Measurements from ENCODE around the gene DLG2.
"Not testable (repeated sequence)": the region's sequence is repeated elsewhere in the genome, so short reads cannot be mapped to it uniquely, and the experiment has no call there.

DLG2 gene

DNA sequence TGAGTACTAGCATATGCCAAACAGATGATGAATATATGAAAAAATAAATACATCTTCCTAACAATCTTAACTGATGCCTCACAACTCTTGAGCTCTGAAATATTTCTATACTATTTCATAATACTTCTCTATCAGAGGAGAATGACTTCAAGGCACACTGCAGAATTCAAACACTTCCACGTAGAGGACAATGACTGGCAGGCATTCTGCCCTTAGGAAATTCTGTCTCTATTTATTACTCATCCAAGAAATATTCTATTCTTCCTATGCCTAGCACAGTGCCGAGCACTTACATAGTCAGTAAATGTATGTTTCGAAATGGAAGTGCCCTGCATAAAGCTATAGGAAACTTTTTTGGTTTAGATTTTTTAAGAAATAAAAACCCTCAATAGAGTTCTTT lies 809.1 kb downstream of the DLG2 start:
- no peak for DNase-seq

DNA sequence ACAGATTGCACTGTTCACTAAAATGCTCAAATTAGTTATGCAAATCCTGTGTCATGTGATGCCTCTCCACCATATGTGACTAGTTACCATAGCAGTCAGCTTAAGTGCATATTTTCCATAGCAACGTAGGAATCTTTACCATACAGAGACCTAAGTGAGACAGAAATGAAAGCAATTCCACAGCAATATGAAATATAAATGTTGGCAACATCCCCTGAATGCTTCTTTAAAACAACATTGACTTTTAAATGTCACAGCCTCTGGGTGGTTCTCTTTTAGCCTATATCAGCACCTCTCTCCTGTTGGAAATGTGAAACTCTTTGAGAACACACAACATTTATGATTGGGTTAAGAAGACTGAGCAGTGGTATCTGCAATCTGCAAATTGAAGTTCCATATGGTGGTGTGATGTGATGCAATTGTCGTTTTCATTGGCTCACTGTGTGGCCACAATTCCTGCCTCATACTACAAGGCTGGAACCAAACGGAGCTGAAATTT lies 814.6 kb downstream of the DLG2 start:
- no peak for DNase-seq

- DNase-seq: no peak
These were observed 820.8 kb downstream of the DLG2 start for GRCh38 chr11:84806354-84806753.

DNA sequence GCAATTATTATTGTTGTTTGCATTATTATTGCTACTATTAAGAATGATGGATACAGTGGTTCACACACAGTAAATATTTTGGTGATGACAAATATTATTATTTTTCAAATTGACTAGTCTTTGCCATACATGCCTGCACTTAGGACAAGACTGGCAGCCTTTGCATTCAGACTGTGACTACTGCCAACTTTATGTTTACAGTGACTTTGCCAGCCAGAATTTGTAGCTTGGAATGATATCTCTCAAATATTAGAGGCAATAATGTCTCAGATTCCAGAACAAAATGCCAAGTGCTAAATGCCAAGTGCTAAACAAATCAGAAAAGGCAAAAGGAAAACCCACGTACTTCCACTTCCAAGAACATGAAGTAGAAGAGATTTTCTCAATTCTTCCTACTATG lies 823.1 kb downstream of the DLG2 start:
- no peak for DNase-seq

- DNase-seq: no peak
These were observed 826.3 kb downstream of the DLG2 start for GRCh38 chr11:84800755-84801346.

DNA sequence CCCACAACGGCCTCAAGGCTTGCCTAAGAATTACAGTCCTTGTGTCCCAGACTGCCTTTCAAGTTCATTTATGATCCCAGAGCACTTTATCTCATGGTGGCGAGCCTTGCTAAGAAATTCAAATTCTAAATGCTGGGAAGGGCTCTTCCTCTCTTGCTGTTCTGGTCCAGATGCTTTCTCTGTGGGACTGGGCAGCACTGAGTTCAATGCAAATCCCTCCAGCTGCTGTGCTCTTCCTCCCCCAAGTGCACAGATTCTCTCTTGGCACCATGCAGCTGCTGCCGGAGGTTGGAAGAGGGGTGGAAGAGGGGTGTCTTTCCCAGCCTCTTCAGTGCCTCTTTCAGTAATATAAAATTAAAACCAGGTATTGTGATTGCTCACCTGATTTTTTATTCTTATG lies 828.0 kb downstream of the DLG2 start:
- DNase-seq: no peak

GRCh38 chr11:84795698-84796097 lies 831.4 kb downstream of the DLG2 start:
- no peak for DNase-seq

DNA sequence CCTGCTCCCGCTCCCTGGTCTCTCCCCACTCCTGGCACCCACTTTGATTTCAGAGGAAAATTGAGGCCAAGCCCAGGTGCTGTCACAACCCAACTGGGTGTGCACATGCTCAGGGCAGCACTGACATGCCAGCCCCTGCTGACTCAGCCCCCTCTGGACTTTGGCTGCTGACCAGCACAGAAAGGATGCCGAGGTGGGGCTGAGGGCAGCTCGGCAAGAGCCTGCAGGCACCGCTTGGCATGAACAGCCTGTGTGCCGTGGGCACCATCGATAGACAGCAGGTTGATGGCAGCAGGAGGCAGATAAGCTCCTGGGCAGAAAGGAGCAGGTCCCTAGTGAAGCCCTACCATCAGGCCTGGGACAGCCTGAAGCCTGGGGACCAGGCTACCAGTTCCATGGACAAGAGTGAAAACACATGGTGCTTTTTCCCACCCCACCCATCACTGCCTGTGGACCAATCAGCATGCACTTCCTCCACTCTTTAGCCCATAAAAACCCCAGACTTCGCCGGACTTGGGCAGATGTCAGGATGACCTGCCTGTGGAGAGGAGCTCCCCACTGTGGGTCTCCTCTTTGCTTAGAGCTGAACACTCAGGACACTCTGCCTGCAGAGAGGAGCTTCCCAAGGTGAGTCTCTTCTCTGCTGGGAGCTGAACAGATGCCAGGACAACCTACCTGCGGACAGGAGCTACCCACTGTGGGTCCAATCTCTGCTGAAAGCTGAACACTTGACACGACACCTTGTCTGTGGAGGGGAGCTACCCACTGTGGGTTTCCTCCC lies 832.3 kb downstream of the DLG2 start:
- DNase-seq: no peak

DNA sequence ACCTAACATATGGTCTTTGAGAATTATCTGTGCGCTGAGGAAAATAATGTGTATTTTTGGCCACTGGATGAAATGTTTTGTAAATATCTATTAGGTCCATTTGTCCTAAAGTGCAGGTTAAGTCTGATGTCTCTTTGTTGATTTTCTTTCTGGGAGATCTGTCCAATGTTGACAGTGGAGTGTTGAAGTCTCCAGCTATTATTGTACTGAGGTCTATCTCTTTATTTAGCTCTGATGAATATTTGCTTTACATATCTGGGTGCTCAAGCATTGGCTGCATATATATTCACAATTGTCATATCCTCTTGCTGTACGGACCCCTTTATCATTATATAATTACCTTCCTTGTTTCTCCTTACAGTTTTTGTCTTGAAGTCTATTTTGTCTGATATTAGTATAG lies 833.8 kb downstream of the DLG2 start:
- no peak for DNase-seq

GRCh38 chr11:84790849-84791427 lies 836.2 kb downstream of the DLG2 start:
- no peak for DNase-seq

DNA sequence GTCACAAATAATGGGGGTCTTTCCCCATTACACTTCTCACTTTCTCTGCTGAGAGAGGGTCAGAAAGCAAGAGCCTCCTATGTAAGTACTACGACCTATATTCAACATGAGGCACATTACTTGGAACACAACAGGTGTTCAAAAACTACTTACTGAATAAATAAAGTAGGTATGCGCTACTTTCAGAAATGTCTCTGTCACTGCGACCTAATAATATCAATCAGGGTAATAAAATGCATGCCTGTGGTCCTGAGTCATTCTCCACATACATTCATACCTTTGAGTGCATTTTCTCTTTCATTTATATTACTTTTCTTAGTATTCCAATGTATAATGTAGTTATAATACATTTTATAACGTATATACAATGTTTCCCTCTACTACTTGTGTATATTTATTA lies 838.9 kb downstream of the DLG2 start:
- no peak for DNase-seq

- not testable (repeated sequence) for DNase-seq
These were observed 843.0 kb downstream of the DLG2 start for GRCh38 chr11:84784158-84784557.

GRCh38 chr11:84780689-84781293 lies 846.4 kb downstream of the DLG2 start:
- no peak for DNase-seq

- no peak for DNase-seq
These were observed 851.6 kb downstream of the DLG2 start for GRCh38 chr11:84775503-84775902.

DNA sequence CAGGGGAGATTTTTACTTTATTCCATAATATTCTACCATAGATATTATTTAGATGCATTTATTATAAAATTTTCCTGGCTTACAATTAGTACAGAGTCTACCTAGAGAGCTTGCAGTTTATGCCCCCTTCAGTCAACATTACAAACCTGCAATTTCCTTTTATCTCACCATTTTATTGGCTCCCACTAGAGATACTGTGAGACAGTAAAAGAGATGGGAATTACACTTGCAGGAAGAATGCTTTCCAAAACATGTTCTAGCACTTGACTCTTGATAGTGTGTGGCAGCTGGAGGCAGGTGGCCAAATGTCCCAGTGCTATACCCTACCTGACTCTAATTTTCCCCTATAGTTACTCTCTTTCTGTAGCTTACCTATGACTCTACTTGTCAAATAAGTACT lies 863.2 kb downstream of the DLG2 start:
- no peak for DNase-seq

GRCh38 chr11:84757711-84758110 lies 869.4 kb downstream of the DLG2 start:
- no peak for DNase-seq

DNA sequence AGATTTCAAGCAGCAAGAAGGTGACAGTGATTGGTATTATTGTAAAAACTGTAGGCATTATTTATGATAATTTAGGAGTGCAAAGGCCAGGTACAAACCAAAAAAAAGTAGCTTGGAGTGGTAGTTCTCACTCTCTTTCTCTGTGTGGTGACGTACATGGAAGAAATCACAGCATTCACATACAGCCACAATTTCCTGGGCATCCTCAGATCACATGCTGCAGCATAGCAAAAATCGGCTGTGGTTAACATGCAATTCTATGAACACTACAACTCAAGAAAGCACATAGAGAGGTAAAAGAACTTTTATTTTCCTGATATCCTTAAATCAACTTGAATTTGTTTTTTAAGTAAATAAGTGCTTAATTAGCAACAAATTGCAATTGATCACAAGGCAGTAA lies 875.8 kb downstream of the DLG2 start:
- no peak for DNase-seq

GRCh38 chr11:84747871-84748270 lies 879.3 kb downstream of the DLG2 start:
- no peak for DNase-seq

DNA sequence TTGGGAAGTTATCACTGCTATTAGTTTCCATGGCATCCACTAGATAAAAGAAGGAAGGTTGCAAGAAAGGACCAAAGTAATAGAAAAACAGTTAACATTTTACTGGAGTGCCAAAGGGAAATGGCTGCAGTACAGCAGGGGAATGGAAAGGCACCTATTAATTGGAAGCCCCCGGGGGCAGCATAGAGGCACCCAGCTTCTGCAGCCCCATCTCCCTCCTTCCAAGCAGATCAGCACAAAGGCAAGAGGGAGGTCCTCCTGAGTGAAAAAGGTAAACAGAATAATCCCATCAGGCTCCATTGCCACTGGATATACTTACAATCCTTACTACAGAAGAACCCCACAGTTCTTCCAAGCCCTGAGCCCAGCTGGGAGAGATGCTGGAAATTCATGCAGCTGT lies 887.1 kb downstream of the DLG2 start:
- DNase-seq: no peak

DNA sequence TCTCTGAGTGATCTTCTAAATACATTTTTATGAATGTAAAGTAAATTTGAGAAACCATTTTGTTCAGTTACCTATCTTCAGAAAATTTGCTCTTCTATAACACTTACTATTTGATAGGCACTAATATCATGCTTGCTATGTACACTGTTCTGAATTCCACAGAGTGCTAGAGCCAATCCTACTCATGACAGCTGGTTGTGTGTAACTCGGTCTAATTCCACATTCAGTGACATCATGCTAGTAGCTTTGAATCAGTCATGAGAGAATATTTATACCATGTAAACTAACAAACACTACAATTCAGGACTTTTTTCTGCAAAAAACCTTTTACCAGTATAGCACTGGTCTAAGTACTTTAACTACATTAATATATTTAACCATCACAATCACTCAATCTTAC lies 902.9 kb downstream of the DLG2 start:
- DNase-seq: no peak

- DNase-seq: no peak
These were observed 904.5 kb downstream of the DLG2 start for GRCh38 chr11:84722583-84723108.

- DNase-seq: no peak
These were observed 905.6 kb downstream of the DLG2 start for GRCh38 chr11:84721561-84721961.

DNA sequence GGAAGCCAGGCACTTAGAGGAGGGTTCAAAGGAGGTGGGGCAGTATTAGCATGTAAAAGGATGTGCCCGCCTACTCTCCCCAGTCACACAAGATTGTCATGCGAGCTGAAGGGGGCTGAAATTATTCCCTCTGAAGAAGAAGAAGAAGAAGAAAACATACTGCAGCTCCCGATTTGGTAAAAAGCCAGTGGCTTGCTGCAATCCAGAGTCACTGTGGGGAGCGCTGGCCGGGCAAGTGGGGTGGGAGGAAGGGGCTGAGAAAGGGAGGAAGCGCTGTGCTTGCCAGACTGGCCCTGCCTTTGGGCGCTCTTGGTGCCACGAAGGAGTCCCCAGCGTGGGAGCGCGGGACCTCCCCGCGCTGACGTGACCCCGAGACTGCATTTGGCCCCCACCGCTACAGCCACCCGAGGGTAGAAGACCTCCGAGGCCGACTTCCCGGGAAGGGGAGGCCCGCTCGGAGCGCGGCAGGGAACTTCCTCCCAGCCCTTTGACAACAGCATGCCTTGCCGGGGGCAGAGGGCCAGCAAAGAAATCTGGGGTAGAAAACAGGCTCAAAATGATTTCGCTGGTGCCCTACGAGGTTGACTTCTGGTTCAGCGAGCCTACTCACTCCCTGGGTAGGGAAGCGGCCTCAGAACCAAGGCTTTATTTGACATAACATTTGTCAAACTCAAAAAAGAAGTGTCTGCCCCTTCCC lies 906.3 kb downstream of the DLG2 start:
- DNase-seq: no peak

Measured in stimulated activated CD4-positive, alpha-beta T cell treated with anti-CD3 and anti-CD28 coated beads, Interleukin-12 subunit alpha, Interleukin-12 subunit beta, amount 100 ng/mL, for 4 hours (primary cell).